ENCODE measurements around the gene KCMF1. TPM values are rescaled to one million over a fixed set of nuclear protein-coding genes. Genes with fewer than 3 reads are reported as not detected.

KCMF1 gene
- total RNA-seq, 1 donor from 2014 or later = 97.6 TPM

GRCh38 chr2:84927275-84927627, 43.7 kb upstream of the KCMF1 start:
- Histone ChIP-seq H3K36me3 (ENCODE audit: control insufficient read depth, insufficient read depth, low read length) (no peaks in the 10 kb centered on the region), H3K27me3 (ENCODE audit: control insufficient read depth, insufficient read depth, low read length) (no peaks in the 10 kb centered on the region), H3K4me3 (ENCODE audit: low read depth, low read length) (no peak overlapping the region)
- DNase-seq (ENCODE audit: low read depth) = no peak
- TF ChIP-seq, protein P1, sequence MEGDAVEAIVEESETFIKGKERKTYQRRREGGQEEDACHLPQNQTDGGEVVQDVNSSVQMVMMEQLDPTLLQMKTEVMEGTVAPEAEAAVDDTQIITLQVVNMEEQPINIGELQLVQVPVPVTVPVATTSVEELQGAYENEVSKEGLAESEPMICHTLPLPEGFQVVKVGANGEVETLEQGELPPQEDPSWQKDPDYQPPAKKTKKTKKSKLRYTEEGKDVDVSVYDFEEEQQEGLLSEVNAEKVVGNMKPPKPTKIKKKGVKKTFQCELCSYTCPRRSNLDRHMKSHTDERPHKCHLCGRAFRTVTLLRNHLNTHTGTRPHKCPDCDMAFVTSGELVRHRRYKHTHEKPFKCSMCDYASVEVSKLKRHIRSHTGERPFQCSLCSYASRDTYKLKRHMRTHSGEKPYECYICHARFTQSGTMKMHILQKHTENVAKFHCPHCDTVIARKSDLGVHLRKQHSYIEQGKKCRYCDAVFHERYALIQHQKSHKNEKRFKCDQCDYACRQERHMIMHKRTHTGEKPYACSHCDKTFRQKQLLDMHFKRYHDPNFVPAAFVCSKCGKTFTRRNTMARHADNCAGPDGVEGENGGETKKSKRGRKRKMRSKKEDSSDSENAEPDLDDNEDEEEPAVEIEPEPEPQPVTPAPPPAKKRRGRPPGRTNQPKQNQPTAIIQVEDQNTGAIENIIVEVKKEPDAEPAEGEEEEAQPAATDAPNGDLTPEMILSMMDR (IDR thresholded peaks at IDR 0.05; ENCODE audit: insufficient read depth, low read length, poor library complexity, severe bottlenecking) = no peak

- Histone ChIP-seq H3K36me3 (ENCODE audit: control insufficient read depth, insufficient read depth, low read length) (no peaks in the 10 kb centered on the region), H3K27me3 (ENCODE audit: control insufficient read depth, insufficient read depth, low read length) (no peaks in the 10 kb centered on the region), H3K4me3 (ENCODE audit: low read depth, low read length) (no peak overlapping the region)
- TF ChIP-seq, protein P1 (IDR thresholded peaks at IDR 0.05; ENCODE audit: insufficient read depth, low read length, poor library complexity, severe bottlenecking) = no peak
- DNase-seq (ENCODE audit: low read depth) = no peak
Measured at GRCh38 chr2:84931384-84931821, 39.6 kb upstream of the KCMF1 start.

GRCh38 chr2:84938194-84938879, 32.6 kb upstream of the KCMF1 start:
- TF ChIP-seq, protein P1 (IDR thresholded peaks at IDR 0.05; ENCODE audit: insufficient read depth, low read length, poor library complexity, severe bottlenecking) = no peak
- no peak overlapping the region for H3K4me3 ChIP-seq (ENCODE audit: low read depth, low read length)
- DNase-seq (ENCODE audit: low read depth) = no peak
- H3K36me3 ChIP-seq (ENCODE audit: control insufficient read depth, insufficient read depth, low read length) = no peaks in the 10 kb centered on the region
- H3K27me3 ChIP-seq (ENCODE audit: control insufficient read depth, insufficient read depth, low read length) = no peaks in the 10 kb centered on the region

DNA sequence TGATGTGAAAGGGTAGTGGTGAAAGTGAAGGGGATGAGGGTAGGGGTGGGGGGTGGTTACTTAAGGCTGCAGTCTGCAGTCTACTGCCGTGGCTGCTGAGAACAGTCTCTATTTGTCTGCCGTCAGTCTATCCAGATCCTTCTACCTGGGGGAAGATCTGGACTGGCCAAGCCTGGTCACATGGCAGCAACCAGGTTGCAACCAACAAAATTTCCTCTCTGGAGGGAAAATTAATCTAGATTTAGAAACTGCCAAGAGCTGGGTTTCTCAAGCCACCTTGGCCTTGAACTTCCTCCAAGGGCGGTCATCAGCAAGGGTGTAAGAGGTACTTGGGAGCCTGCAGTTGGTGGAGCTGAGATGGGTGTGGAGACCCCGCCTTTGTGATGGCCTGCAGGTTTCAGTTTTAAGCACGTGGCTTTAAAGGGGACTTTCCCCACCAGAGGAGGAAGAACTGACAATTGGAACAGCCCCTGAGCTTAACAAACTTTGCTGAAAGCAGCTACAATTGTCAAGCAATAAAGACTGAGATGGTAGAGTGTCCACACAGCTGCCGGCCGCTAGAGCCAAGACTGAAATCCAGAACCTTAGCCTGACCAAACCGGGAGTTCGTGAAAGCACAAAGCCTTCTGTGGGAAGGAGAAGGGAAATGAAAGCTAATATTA, 31.4 kb upstream of the KCMF1 start:
- Histone ChIP-seq H3K4me3 (ENCODE audit: low read depth, low read length) (no peak overlapping the region), H3K27me3 (ENCODE audit: control insufficient read depth, insufficient read depth, low read length) (no peaks in the 10 kb centered on the region), H3K36me3 (ENCODE audit: control insufficient read depth, insufficient read depth, low read length) (no peaks in the 10 kb centered on the region)
- DNase-seq (ENCODE audit: low read depth) = no peak
- TF ChIP-seq, protein P1 (IDR thresholded peaks at IDR 0.05; ENCODE audit: insufficient read depth, low read length, poor library complexity, severe bottlenecking) = no peak

DNA sequence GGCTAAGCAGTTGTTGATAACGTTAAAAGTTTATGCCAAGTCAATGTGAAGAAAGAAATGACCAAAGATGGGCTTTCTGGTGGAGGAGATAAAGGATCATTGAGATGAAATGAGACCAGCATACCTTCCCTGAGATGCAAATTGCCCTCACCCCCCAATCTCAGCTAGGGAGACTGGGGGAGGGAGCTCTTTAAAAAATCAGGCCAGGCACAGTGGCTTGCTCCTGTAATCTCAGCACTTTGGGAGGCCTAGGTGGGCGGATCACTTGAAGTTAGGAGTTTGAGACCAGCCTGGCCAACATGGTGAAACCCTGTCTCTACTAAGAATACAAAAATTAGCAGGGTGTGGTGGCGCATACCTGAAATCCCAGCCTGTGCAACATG, 30.9 kb upstream of the KCMF1 start:
- DNase-seq (ENCODE audit: low read depth) = no peak
- H3K36me3 ChIP-seq (ENCODE audit: control insufficient read depth, insufficient read depth, low read length) = no peaks in the 10 kb centered on the region
- no peaks in the 10 kb centered on the region for H3K27me3 ChIP-seq (ENCODE audit: control insufficient read depth, insufficient read depth, low read length)
- TF ChIP-seq, protein P1 (IDR thresholded peaks at IDR 0.05; ENCODE audit: insufficient read depth, low read length, poor library complexity, severe bottlenecking) = no peak
- H3K4me3 ChIP-seq (ENCODE audit: low read depth, low read length) = no peak overlapping the region
